ENCODE measurements around the gene NINJ1.
"Not testable (repeated sequence)": the region's sequence is repeated elsewhere in the genome, so short reads cannot be mapped to it uniquely, and the experiment has no call there.

Gene NINJ1

GRCh38 chr9:93148721-93149120 lies 14.7 kb upstream of the NINJ1 start:
- no peak overlapping the region for H3K4me3 ChIP-seq (ENCODE audit: low read length)
- no peak for DNase-seq (ENCODE audit: low read depth)
- no peak for TF ChIP-seq CTCF (conservative IDR thresholded peaks at IDR 0.05; ENCODE audit: low read depth, low read length)

GRCh38 chr9:93147632-93148031 lies 13.6 kb upstream of the NINJ1 start:
- DNase-seq (ENCODE audit: low read depth) = no peak
- H3K4me3 ChIP-seq (ENCODE audit: low read length) = no peak overlapping the region
- TF ChIP-seq CTCF (conservative IDR thresholded peaks at IDR 0.05; ENCODE audit: low read depth, low read length) = no peak

- DNase-seq (ENCODE audit: low read depth) = not testable (repeated sequence)
These were observed 12.6 kb upstream of the NINJ1 start for GRCh38 chr9:93146696-93147095.

GRCh38 chr9:93143830-93144530 lies 9.9 kb upstream of the NINJ1 start:
- no peak overlapping the region for H3K4me3 ChIP-seq (ENCODE audit: low read length)
- no peak for TF ChIP-seq CTCF (conservative IDR thresholded peaks at IDR 0.05; ENCODE audit: low read depth, low read length)
- no peak for DNase-seq (ENCODE audit: low read depth)

More at GRCh38 chr9:93146696-93147095, 12.6 kb upstream of the NINJ1 start:
- not testable (repeated sequence) for H3K4me3 ChIP-seq (ENCODE audit: low read length)

GRCh38 chr9:93141771-93142483 lies 7.9 kb upstream of the NINJ1 start:
- no peak for DNase-seq (ENCODE audit: low read depth)
- H3K4me3 ChIP-seq (ENCODE audit: low read length) = no peak overlapping the region
- no peak for TF ChIP-seq CTCF (conservative IDR thresholded peaks at IDR 0.05; ENCODE audit: low read depth, low read length)

GRCh38 chr9:93139365-93140182 lies 5.5 kb upstream of the NINJ1 start:
- no peak overlapping the region for H3K4me3 ChIP-seq (ENCODE audit: low read length)
- TF ChIP-seq CTCF (conservative IDR thresholded peaks at IDR 0.05; ENCODE audit: low read depth, low read length) = no peak
- DNase-seq (ENCODE audit: low read depth) = no peak

GRCh38 chr9:93138171-93138764 lies 4.2 kb upstream of the NINJ1 start:
- no peak overlapping the region for H3K4me3 ChIP-seq (ENCODE audit: low read length)
- DNase-seq (ENCODE audit: low read depth) = no peak
- TF ChIP-seq CTCF (conservative IDR thresholded peaks at IDR 0.05; ENCODE audit: low read depth, low read length) = no peak

Measured in retinal pigment epithelial cell (primary cell).